Measurements from ENCODE around the gene SDCCAG8.

DNA sequence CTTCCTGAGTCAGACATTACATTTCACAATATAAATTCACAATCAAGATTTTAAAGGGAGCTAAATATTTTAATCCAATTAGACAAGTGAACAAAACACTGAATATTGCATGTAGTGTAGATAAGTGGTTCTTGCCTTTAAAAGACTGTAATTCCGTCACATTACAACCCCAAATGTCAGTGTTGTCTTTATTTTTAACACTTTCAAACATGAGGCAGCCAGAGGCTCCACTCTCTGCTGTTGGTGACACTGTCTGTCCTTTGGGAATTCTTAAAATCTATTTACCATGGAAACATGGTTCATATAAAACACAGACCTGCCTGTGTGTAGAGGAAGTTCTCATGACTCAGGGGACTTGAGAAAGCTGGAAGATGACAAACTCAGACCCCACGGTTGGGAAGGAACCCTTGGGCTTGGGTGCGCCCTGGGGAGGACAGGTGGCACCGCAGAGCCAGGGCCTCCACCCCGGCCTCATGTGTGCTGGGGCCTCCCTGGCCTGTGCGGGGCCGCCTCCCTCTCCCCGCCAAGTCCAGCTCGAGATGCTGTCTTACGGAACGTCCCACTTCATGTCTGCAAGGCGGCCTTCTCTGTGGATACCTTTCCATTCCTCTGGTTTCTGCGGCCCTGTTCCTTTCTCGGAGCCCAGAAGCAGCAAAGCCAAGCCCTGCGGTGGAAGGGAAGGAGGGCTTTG lies 239.0 kb downstream of the SDCCAG8 start:
- TF ChIP-seq, protein P1, sequence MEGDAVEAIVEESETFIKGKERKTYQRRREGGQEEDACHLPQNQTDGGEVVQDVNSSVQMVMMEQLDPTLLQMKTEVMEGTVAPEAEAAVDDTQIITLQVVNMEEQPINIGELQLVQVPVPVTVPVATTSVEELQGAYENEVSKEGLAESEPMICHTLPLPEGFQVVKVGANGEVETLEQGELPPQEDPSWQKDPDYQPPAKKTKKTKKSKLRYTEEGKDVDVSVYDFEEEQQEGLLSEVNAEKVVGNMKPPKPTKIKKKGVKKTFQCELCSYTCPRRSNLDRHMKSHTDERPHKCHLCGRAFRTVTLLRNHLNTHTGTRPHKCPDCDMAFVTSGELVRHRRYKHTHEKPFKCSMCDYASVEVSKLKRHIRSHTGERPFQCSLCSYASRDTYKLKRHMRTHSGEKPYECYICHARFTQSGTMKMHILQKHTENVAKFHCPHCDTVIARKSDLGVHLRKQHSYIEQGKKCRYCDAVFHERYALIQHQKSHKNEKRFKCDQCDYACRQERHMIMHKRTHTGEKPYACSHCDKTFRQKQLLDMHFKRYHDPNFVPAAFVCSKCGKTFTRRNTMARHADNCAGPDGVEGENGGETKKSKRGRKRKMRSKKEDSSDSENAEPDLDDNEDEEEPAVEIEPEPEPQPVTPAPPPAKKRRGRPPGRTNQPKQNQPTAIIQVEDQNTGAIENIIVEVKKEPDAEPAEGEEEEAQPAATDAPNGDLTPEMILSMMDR (IDR thresholded peaks at IDR 0.05) = no peak
- TF ChIP-seq POLR2A (IDR thresholded peaks at IDR 0.05) (no peak), POLR2AphosphoS5 (IDR thresholded peaks at IDR 0.05) (no peak)
